NCI-H187 treated with DMSO at 0.1 percent for 48 hours (cell line): ENCODE results near the gene PDZD2.

ENCODE experiments used
- DNase-seq: peaks from one replicate; lab custom pipeline; 2025; lab: John Stamatoyannopoulos, UW

PDZD2 gene

GRCh38 chr5:31824869-31825517 is 186.1 kb downstream of the PDZD2 start:
- DNase-seq, result no peak

- no peak for DNase-seq
Measured at GRCh38 chr5:31825518-31826068, 186.7 kb downstream of the PDZD2 start.

GRCh38 chr5:31827867-31828266 is 188.9 kb downstream of the PDZD2 start:
- no peak for DNase-seq

- no peak for DNase-seq
Measured at GRCh38 chr5:31832966-31833365, 194.0 kb downstream of the PDZD2 start.

- no peak for DNase-seq
Measured at GRCh38 chr5:31833710-31834109, 194.8 kb downstream of the PDZD2 start.

GRCh38 chr5:31844622-31845345 is 205.9 kb downstream of the PDZD2 start:
- no peak for DNase-seq

- DNase-seq, result no peak
Measured at GRCh38 chr5:31845361-31845760, 206.4 kb downstream of the PDZD2 start.

GRCh38 chr5:31846934-31847333 is 208.0 kb downstream of the PDZD2 start:
- DNase-seq, result no peak

- DNase-seq, result no peak
Measured at GRCh38 chr5:31847354-31847753, 208.4 kb downstream of the PDZD2 start.

GRCh38 chr5:31850981-31851689 is 212.2 kb downstream of the PDZD2 start:
- DNase-seq, result no peak

GRCh38 chr5:31853398-31854135 is 214.6 kb downstream of the PDZD2 start:
- no peak for DNase-seq

GRCh38 chr5:31854181-31855133 is 215.5 kb downstream of the PDZD2 start:
- DNase-seq, result no peak

- DNase-seq, result no peak
Measured at GRCh38 chr5:31855134-31856040, 216.5 kb downstream of the PDZD2 start.

GRCh38 chr5:31859096-31859495 is 220.2 kb downstream of the PDZD2 start:
- no peak for DNase-seq

GRCh38 chr5:31860278-31860677 is 221.3 kb downstream of the PDZD2 start:
- no peak for DNase-seq

GRCh38 chr5:31860726-31861433 is 221.9 kb downstream of the PDZD2 start:
- no peak for DNase-seq

GRCh38 chr5:31861601-31862000 is 222.7 kb downstream of the PDZD2 start:
- no peak for DNase-seq

- no peak for DNase-seq
Measured at GRCh38 chr5:31863991-31864411, 225.1 kb downstream of the PDZD2 start.

GRCh38 chr5:31866166-31866565 is 227.2 kb downstream of the PDZD2 start:
- DNase-seq, result no peak
